K562 (cell line): ENCODE results near the gene ZFYVE16.

Source experiments
- AFF1 ChIP-seq, 2 experiments: fragments of 450-650 bp; IDR thresholded peaks; 2 replicates each; pipeline ENCODE4 v1.6.1; 2018; ENCODE audit warnings: mild to moderate bottlenecking in 2 of 2, low read depth in 1 of 2; ENCODE audit not compliant: partially characterized antibody in 2 of 2
- KAT8 ChIP-seq: fragments of 450-650 bp; IDR thresholded peaks from 2 replicates; pipeline ENCODE4 v1.6.1; 2016; ENCODE audit warnings: low read depth, mild to moderate bottlenecking
- PATZ1 ChIP-seq: fragments of 250-450 bp; sonication (Bioruptor Pico); IDR thresholded peaks from 2 replicates; pipeline ENCODE4 v1.5.0; 2020; ENCODE audit warnings: mild to moderate bottlenecking, borderline replicate concordance
- STAT5A ChIP-seq: IDR thresholded peaks from 2 replicates; pipeline ENCODE4 v1.6.1; 2012; ENCODE audit warnings: low read length, inconsistent platforms, borderline replicate concordance
- ZNF551 ChIP-seq: fragments of 250-450 bp; sonication (Bioruptor Pico); IDR thresholded peaks from 2 replicates; pipeline ENCODE4 v1.5.0; 2021; ENCODE audit warnings: mild to moderate bottlenecking, moderate library complexity
- TF ChIP-seq, protein P1 (sequence below), 3 experiments: IDR thresholded peaks in 2 of 3; conservative IDR thresholded peaks in 1 of 3; 2 replicates each; pipeline ENCODE4 v1.5.1; 2011 to 2012; ENCODE audit warnings: low read length in 3 of 3, mild to moderate bottlenecking in 3 of 3, control low read depth in 2 of 3, improper control_type of control experiment in 1 of 3, inconsistent platforms in 1 of 3, low read depth in 1 of 3, mixed read lengths in 1 of 3, moderate library complexity in 1 of 3; ENCODE audit not compliant: insufficient read depth in 2 of 3

DNA sequence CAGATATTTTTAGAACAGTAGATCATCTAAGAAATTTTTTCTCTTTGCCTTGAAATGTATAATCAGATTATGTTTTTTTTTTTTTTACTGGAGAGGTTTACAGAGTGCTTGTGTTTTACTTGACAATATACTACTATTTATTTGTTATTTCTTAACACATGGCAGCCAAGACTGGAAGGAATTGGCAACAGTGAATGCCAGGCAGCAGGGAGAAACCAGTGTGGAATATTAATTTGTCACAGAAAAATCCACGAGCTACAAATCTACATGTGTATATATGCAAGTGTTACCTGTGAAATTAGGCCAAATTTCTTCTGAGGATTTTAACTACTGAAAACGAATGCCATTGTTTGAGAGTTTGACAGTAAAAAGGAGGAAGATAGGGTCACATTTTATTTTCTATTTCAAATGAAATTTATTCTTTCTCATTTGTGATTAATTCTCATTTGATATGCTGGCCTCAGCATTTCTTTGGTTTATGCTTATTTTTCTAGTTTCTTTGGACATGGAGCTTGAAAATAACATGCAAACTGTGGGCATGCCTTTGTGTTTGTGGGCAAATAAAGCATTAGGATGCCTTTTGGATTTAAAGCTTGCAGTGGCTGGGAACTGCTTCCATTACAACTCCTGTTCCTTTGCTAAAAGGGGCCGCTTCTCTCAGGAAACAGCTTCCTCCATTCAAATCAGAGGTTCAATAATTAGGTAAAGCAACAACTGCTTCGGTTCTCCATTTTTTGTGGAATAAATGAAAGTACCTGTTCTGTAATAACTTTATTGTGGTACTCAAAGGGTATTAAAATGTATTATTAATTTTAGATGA lies 39.0 kb upstream of the ZFYVE16 start:
- TF ChIP-seq, protein P1, sequence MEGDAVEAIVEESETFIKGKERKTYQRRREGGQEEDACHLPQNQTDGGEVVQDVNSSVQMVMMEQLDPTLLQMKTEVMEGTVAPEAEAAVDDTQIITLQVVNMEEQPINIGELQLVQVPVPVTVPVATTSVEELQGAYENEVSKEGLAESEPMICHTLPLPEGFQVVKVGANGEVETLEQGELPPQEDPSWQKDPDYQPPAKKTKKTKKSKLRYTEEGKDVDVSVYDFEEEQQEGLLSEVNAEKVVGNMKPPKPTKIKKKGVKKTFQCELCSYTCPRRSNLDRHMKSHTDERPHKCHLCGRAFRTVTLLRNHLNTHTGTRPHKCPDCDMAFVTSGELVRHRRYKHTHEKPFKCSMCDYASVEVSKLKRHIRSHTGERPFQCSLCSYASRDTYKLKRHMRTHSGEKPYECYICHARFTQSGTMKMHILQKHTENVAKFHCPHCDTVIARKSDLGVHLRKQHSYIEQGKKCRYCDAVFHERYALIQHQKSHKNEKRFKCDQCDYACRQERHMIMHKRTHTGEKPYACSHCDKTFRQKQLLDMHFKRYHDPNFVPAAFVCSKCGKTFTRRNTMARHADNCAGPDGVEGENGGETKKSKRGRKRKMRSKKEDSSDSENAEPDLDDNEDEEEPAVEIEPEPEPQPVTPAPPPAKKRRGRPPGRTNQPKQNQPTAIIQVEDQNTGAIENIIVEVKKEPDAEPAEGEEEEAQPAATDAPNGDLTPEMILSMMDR (IDR thresholded peaks at IDR 0.05 in 2 of 3, conservative IDR thresholded peaks at IDR 0.05 in 1 of 3; ENCODE audit: insufficient read depth in 2 of 3, low read depth in 1 of 3, low read length in 3 of 3) = no peak
- TF ChIP-seq KAT8 (no peak), PATZ1 (no peak), ZNF551 (no peak), STAT5A (no peak), AFF1 (IDR thresholded peaks at IDR 0.05; ENCODE audit: low read depth in 1 of 2, partially characterized antibody in 2 of 2) (no peak)
